ENCODE data around the gene AKAP3. TPM values are rescaled to one million over a fixed set of nuclear protein-coding genes. Genes with fewer than 3 reads are reported as not detected.
A peak's percentile ranks its signal among the peaks of the same experiment; 100 is the strongest.

AKAP3 gene
- total and polyA plus RNA-seq, 12 donors, result 0.93 to 6.1 (median 3.5) TPM

- no peaks in the 10 kb centered on the region for H3K27me3 ChIP-seq
- 79 to 81% methylated on average over 3 of the region's 3 CpGs for WGBS, 2 donors
- no peak for DNase-seq
- H3K4me3 ChIP-seq, result no peak overlapping the region
- TF ChIP-seq CTCF (IDR thresholded peaks at IDR 0.05), result no peak
- no peaks in the 10 kb centered on the region for H3K9me3 ChIP-seq
- ATAC-seq, result no peak
- peaks cover 0 to 30% (median 4%) of the 10 kb centered on the region in 9 donors for H3K36me3 ChIP-seq
- H3K4me1 ChIP-seq, result peaks cover 0 to 22% (median 11%) of the 10 kb centered on the region in 9 donors
- intact Hi-C loops (cut with DNase I), result loop anchor here in 3 of 10 donors (5.0 to 10.0 kb wide), 3 partner anchors 148 to 155 kb away; no protein-coding TSS in a partner anchor
- no peak overlapping the region for H3K27ac ChIP-seq
Observed at GRCh38 chr12:4607056-4607455, 41.8 kb downstream of the AKAP3 start.

GRCh38 chr12:4604684-4605193 is 44.1 kb downstream of the AKAP3 start:
- DNase-seq, result peak; percentile 72 to 82
- H3K4me1 ChIP-seq, result peaks cover 0 to 22% (median 11%) of the 10 kb centered on the region in 9 donors
- peak overlapping the region; percentile 56 to 86 (median 76) for H3K4me3 ChIP-seq
- 3 to 5% methylated on average over 25 of the region's 25 CpGs for WGBS, 2 donors
- intact Hi-C loops (cut with DNase I), result loop anchor here in 4 of 10 donors (1.0 to 10.0 kb wide), 4 partner anchors 150 to 158 kb away; no protein-coding TSS in a partner anchor
- H3K9me3 ChIP-seq, result no peaks in the 10 kb centered on the region
- H3K27me3 ChIP-seq, result no peaks in the 10 kb centered on the region
- TF ChIP-seq CTCF (IDR thresholded peaks at IDR 0.05), result peak; percentile 88 to 100 (median 97)
- H3K36me3 ChIP-seq, result peaks cover 0 to 7% (median 0%) of the 10 kb centered on the region in 9 donors
- ATAC-seq, result peak; percentile 89 to 98 (median 97)
- H3K27ac ChIP-seq, result peak overlapping the region in 9 of 10 donors; percentile 52 to 82 (median 72)

- WGBS, 2 donors, result 19 to 38% methylated on average over 1 of the region's 1 CpG
- intact Hi-C loops (cut with DNase I), result loop anchor here in 2 of 10 donors (1.0 to 10.0 kb wide), 2 partner anchors 151 to 154 kb away; no protein-coding TSS in a partner anchor
- no peak for DNase-seq
- Histone ChIP-seq H3K4me1 (peaks cover 0 to 22% (median 11%) of the 10 kb centered on the region in 9 donors), H3K36me3 (peaks cover 0 to 6% (median 0%) of the 10 kb centered on the region in 9 donors), H3K27ac (no peak overlapping the region), H3K4me3 (no peak overlapping the region), H3K9me3 (no peaks in the 10 kb centered on the region), H3K27me3 (no peaks in the 10 kb centered on the region)
- ATAC-seq, result no peak
- no peak for TF ChIP-seq CTCF (IDR thresholded peaks at IDR 0.05)
Observed at GRCh38 chr12:4603946-4604345, 44.9 kb downstream of the AKAP3 start.

GRCh38 chr12:4603421-4603820 is 45.4 kb downstream of the AKAP3 start:
- TF ChIP-seq CTCF (IDR thresholded peaks at IDR 0.05), result no peak
- Histone ChIP-seq H3K27me3 (no peaks in the 10 kb centered on the region), H3K36me3 (peaks cover 0 to 6% (median 0%) of the 10 kb centered on the region in 9 donors), H3K27ac (no peak overlapping the region), H3K9me3 (no peaks in the 10 kb centered on the region), H3K4me3 (no peak overlapping the region), H3K4me1 (peaks cover 0 to 22% (median 11%) of the 10 kb centered on the region in 9 donors)
- intact Hi-C loops (cut with DNase I), result loop anchor here in 1 of 10 donors (10.0 kb wide), 1 partner anchor 151 kb away; no protein-coding TSS in a partner anchor
- DNase-seq (no peak), ATAC-seq (no peak)
- WGBS, 2 donors, result 65 to 69% methylated on average over 7 of the region's 7 CpGs
